Esophagus squamous epithelium (tissue), 5 donors: ENCODE measurements around the gene UQCR10. TPM values are rescaled to one million over a fixed set of nuclear protein-coding genes. Genes with fewer than 3 reads are reported as not detected.

Experiments
- DNase-seq: peaks from one replicate; lab custom pipeline; 2025; lab: John Stamatoyannopoulos, UW
- H3K27ac ChIP-seq, 4 donors: fragments of 200-600 bp; sonication (generic); one replicate each; pipeline ENCODE4 v1.5.1; 2016 to 2019; ENCODE audit warnings: mild to moderate bottlenecking in 1 of 4
- H3K27me3 ChIP-seq, 4 donors: fragments of 200-600 bp; sonication (generic); 1 replicate in 3 of 4; 2 replicates in 1 of 4; pipeline versions ENCODE4 v1.5.1 to v1.6.0; 2017 to 2021; ENCODE audit warnings: antibody characterized with exemption in 1 of 4
- H3K36me3 ChIP-seq, 3 donors: fragments of 200-600 bp; sonication (generic); one replicate each; pipeline ENCODE4 v1.5.1; 2016 to 2019
- H3K4me1 ChIP-seq, 3 donors: fragments of 200-600 bp; sonication (generic); one replicate each; pipeline ENCODE4 v1.5.1; 2017 to 2019
- H3K4me3 ChIP-seq, 4 donors: fragments of 200-600 bp; sonication (generic); 1 replicate in 3 of 4; 2 replicates in 1 of 4; pipeline ENCODE4 v1.5.1; 2016 to 2019; ENCODE audit warnings: mild to moderate bottlenecking in 2 of 4, moderate library complexity in 1 of 4
- H3K9me3 ChIP-seq, 3 donors: fragments of 200-600 bp; sonication (generic); one replicate each; pipeline ENCODE4 v1.5.1; 2016 to 2019
- CTCF ChIP-seq, 6 experiments: fragments of 450-650 bp in 4 of 6; fragments of 200-600 bp in 2 of 6; sonication (generic) in 2 of 6; IDR thresholded peaks; one replicate each; pipeline ENCODE4 v1.5.1; 2016 to 2019; ENCODE audit warnings: antibody characterized with exemption in 6 of 6, mild to moderate bottlenecking in 4 of 6, moderate library complexity in 4 of 6
- POLR2A ChIP-seq, 4 donors: fragments of 450-650 bp; IDR thresholded peaks; one replicate each; pipeline ENCODE4 v1.6.1; 2017; ENCODE audit warnings: antibody characterized with exemption in 4 of 4, mild to moderate bottlenecking in 4 of 4, moderate library complexity in 3 of 4
- WGBS, 2 donors: methylation state at CpG; one replicate each; pipeline ENCODE4 v1.1.5; 2018; 5-methylcytosine and 5-hydroxymethylcytosine counted together
- intact Hi-C: fragments of 100-400 bp; cut with DNase I; formaldehyde crosslinking; loops from one replicate; pipeline ENCODE4 v1.15.0; 2022
- total RNA-seq, 4 donors: library from RNA; depleted of rRNA; stranded (reverse); fragments of >200 nt; gene quantifications; one replicate each; pipeline ENCODE4 v1.1.0, GENCODE V29; 2016
- donor health status: DM: yes; HTN: yes; CAD: no.

Gene UQCR10
- total RNA-seq, 4 donors from 2014 or later, result 50.7 to 94.8 (median 65.0) TPM

DNA sequence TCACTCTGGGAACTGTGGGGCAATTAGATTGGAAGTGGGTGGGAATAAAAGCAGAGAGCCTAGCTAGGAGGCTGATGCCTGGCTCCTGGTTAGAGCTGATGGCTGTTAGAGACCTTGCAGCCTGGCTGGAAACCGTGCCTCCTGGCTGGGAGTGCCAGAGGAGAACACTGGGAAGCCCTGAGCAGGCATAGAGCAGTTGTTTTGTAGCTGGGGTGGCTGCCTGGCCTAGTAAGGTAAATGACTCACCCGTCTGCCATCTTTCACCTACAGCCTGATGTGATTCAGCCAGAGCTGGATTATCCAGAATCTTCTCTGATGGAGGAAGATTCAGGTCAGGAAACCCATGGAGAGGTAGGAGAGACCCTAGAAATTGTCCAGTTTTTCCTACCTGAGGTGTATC is 6.1 kb downstream of the UQCR10 start:
- H3K4me3 ChIP-seq, result no peak overlapping the region
- WGBS, 2 donors, result 19 to 48% methylated on average over 2 of the region's 2 CpGs
- no peaks in the 10 kb centered on the region for H3K9me3 ChIP-seq
- TF ChIP-seq POLR2A (IDR thresholded peaks at IDR 0.05), result no peak
- TF ChIP-seq CTCF (IDR thresholded peaks at IDR 0.05), result no peak
- peaks cover 7 to 36% (median 8%) of the 10 kb centered on the region in 3 donors for H3K4me1 ChIP-seq
- H3K27me3 ChIP-seq, result no peaks in the 10 kb centered on the region
- intact Hi-C loops, result no loop called here
- no peak for DNase-seq
- peaks cover 6 to 29% (median 9%) of the 10 kb centered on the region in 3 donors for H3K36me3 ChIP-seq
- peak overlapping the region; percentile 6 to 57 (median 45) for H3K27ac ChIP-seq

DNA sequence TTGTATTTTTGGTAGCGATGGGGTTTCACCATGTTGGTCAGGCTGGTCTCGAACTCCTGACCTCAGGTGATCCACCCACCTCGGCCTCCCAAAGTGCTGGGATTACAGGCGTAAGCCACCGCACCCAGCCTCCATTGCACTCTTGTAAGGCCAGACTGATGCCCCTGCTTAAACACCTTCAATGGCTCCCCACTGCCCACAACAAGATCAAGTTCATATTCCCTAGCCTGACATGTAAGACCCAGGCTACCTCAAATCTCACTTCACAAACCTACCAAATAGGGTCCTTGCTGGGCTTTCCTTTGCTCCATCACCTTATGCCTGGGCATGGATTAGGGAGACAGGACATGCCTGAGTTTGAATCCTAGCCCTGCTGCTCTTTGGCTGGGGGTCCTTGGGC is 13.1 kb downstream of the UQCR10 start:
- TF ChIP-seq CTCF (IDR thresholded peaks at IDR 0.05) (no peak), POLR2A (IDR thresholded peaks at IDR 0.05) (no peak)
- Histone ChIP-seq H3K27ac (peak overlapping the region in 3 of 4 donors; percentile 49 to 80 (median 79)), H3K36me3 (no peaks in the 10 kb centered on the region), H3K4me3 (no peak overlapping the region), H3K4me1 (peaks cover 28 to 71% (median 39%) of the 10 kb centered on the region in 3 donors), H3K27me3 (no peaks in the 10 kb centered on the region), H3K9me3 (no peaks in the 10 kb centered on the region)
- DNase-seq, result no peak
- intact Hi-C loops, result no loop called here
- 73 to 98% methylated on average over 2 to 5 of the region's 5 CpGs for WGBS, 2 donors

DNA sequence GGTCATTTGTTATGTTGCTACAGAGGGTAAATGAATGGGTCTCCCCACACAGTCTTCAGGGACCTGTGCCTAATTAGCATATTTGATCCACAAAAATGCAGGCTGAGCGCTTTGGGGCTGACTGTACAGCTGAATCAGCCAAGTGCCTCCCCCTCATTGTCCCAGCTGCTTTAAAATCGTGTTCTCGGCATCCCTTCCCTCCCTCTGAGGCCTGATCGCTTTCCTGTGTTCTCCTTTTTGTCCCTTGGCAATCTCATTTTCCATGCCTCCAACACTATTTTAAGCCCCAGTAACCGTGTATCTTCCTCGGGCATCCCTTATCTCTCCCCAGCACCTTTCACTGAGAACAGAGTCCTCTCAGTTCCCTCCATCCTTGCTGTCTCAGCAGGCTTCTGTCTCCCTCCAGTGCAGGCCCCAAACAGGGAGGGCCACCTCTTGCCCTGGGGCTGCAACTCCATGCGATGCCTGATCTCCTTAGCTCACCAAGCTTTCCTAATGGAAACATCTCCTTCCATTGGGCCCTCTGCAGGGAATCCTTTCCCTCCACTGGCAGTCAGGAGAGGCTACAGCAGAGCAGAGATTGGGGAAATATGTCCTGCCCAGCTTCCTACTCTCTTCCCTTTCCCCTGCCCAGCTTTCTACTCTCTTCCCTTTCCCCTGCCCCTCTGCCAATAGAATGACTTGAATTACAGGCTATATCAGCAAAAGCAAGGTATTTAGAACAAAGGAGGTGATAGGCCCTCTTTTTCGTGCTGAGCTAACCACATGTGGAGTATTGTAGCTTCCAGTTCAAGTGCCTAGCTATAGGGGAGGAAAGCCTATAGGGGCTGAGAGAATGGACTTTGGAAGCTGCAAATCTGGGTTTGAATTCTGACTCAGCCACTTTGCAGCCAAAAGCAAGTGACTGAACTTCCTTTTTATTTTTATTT is 13.8 kb downstream of the UQCR10 start:
- TF ChIP-seq POLR2A (IDR thresholded peaks at IDR 0.05) (no peak), CTCF (IDR thresholded peaks at IDR 0.05) (no peak)
- no peak for DNase-seq
- H3K4me1 ChIP-seq, result peaks cover 30 to 75% (median 40%) of the 10 kb centered on the region in 3 donors

GRCh38 chr22:29782061-29782845 is 15.1 kb downstream of the UQCR10 start:
- no peaks in the 10 kb centered on the region for H3K9me3 ChIP-seq
- peak overlapping the region; percentile 66 to 80 (median 75) for H3K27ac ChIP-seq
- H3K4me1 ChIP-seq, result peaks cover 30 to 87% (median 40%) of the 10 kb centered on the region in 3 donors
- 50 to 59% methylated on average over 2 to 6 of the region's 7 CpGs for WGBS, 2 donors
- H3K27me3 ChIP-seq, result no peaks in the 10 kb centered on the region
- no peak overlapping the region for H3K4me3 ChIP-seq
- intact Hi-C loops, result no loop called here
- TF ChIP-seq CTCF (IDR thresholded peaks at IDR 0.05) (no peak), POLR2A (IDR thresholded peaks at IDR 0.05) (no peak)
- H3K36me3 ChIP-seq, result no peaks in the 10 kb centered on the region
- no peak for DNase-seq

More for the DNA sequence above, 13.8 kb downstream of the UQCR10 start:
- no peaks in the 10 kb centered on the region for H3K27me3 ChIP-seq
- no peaks in the 10 kb centered on the region for H3K36me3 ChIP-seq
- 28 to 35% methylated on average over 8 of the region's 8 CpGs for WGBS, 2 donors
- H3K9me3 ChIP-seq, result no peaks in the 10 kb centered on the region
- intact Hi-C loops, result no loop called here
- peak overlapping the region; percentile 49 to 80 (median 75) for H3K27ac ChIP-seq
- H3K4me3 ChIP-seq, result no peak overlapping the region
